Cardiac muscle cell (in vitro differentiated cells and primary cell): ENCODE results near the gene HM13. TPM values are rescaled to one million over a fixed set of nuclear protein-coding genes. Genes with fewer than 3 reads are reported as not detected.
A peak's percentile ranks its signal among the peaks of the same experiment; 100 is the strongest.
"Not testable (repeated sequence)": the region's sequence is repeated elsewhere in the genome, so short reads cannot be mapped to it uniquely, and the experiment has no call there.

ENCODE experiments used
- DNase-seq, 2 donors: peaks; one replicate each; pipeline versions ENCODE4 v3.0.0 to v3.0.0-alpha.2; 2010 to 2017; ENCODE audit warnings: low read depth in 1 of 2, low spot score in 1 of 2
- H3K27ac ChIP-seq: fragments of 200-600 bp; sonication (generic); 2 replicates; pipeline ENCODE4 v1.5.1; 2016
- H3K27me3 ChIP-seq: fragments of 200-600 bp; sonication (generic); 2 replicates; pipeline ENCODE4 v1.6.0; 2016; ENCODE audit warnings: control low read depth
- H3K36me3 ChIP-seq: fragments of 200-600 bp; sonication (generic); 2 replicates; pipeline ENCODE4 v1.5.1; 2016; ENCODE audit warnings: control low read depth
- H3K4me1 ChIP-seq: fragments of 200-600 bp; sonication (generic); 2 replicates; pipeline ENCODE4 v1.8.1; 2017; ENCODE audit warnings: low read depth, mild to moderate bottlenecking, mixed run types
- H3K4me3 ChIP-seq: fragments of 200-600 bp; sonication (generic); 2 replicates; pipeline ENCODE4 v1.5.1; 2016; ENCODE audit warnings: mild to moderate bottlenecking
- H3K9me3 ChIP-seq: fragments of 200-600 bp; sonication (generic); 2 replicates; pipeline ENCODE4 v1.5.1; 2017; ENCODE audit warnings: low read depth, mild to moderate bottlenecking, control low read depth
- polyA plus RNA-seq: library from polyadenylated mRNA; unstranded; fragments of >200 nt; fragmentation: Nextera tagmentation; extraction: Ambion mirVana; gene quantifications from 2 replicates; pipeline ENCODE4 v1.2.1, GENCODE V29; 2016
- total RNA-seq: library from RNA; depleted of rRNA; stranded (reverse); fragments of >200 nt; gene quantifications from 2 replicates; pipeline ENCODE4 v1.2.3, GENCODE V29; 2016
- TF ChIP-seq, protein P1 (sequence below): IDR thresholded peaks from 2 replicates; pipeline ENCODE4 v1.5.1; 2012; ENCODE audit warnings: low read depth, mild to moderate bottlenecking, low read length

Gene HM13, protein sequence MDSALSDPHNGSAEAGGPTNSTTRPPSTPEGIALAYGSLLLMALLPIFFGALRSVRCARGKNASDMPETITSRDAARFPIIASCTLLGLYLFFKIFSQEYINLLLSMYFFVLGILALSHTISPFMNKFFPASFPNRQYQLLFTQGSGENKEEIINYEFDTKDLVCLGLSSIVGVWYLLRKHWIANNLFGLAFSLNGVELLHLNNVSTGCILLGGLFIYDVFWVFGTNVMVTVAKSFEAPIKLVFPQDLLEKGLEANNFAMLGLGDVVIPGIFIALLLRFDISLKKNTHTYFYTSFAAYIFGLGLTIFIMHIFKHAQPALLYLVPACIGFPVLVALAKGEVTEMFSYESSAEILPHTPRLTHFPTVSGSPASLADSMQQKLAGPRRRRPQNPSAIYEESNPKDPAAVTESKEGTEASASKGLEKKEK
- total RNA-seq (49.8 and 62.6 TPM in 2 replicates), polyA plus RNA-seq (125 and 170 TPM in 2 replicates)

DNA sequence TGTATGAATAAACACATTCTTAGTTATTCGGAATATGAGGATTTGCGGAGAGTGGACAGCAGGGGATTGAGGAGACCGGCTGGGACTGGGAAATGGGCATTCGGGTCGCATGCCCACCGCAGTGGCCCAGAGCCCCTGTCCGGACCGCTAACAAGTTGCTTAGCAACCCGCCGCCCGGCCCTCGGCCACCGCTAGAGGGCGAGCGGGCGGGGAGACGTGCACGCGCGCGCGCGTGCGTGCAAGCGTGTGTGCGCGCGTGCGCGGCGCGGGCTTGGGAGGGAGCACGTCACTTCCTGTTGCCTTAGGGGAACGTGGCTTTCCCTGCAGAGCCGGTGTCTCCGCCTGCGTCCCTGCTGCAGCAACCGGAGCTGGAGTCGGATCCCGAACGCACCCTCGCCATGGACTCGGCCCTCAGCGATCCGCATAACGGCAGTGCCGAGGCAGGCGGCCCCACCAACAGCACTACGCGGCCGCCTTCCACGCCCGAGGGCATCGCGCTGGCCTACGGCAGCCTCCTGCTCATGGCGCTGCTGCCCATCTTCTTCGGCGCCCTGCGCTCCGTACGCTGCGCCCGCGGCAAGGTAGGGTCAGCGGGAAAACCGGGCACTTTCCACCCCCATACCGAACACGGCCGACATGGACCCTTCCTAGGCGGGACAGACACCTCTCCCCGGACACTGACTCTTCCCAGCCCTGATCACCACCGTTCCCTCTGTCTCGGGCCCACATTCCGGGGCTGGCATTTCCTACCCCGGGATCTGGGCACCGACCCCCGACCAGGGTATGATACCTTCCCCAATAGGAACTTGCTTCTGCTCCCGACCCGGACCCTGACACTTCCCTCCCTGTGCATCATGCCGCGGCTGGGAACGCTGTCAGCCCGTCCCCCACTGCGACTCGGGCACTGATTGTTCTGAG lies at the start of gene HM13:
Gene HM13 (plus strand): TSS at position 289 of the 918 bp plus-strand sequence. CDS start 110 bp downstream, at position 399.
- H3K4me3 ChIP-seq = peak within 1 kb of the TSS; percentile 78
- TF ChIP-seq, protein P1, sequence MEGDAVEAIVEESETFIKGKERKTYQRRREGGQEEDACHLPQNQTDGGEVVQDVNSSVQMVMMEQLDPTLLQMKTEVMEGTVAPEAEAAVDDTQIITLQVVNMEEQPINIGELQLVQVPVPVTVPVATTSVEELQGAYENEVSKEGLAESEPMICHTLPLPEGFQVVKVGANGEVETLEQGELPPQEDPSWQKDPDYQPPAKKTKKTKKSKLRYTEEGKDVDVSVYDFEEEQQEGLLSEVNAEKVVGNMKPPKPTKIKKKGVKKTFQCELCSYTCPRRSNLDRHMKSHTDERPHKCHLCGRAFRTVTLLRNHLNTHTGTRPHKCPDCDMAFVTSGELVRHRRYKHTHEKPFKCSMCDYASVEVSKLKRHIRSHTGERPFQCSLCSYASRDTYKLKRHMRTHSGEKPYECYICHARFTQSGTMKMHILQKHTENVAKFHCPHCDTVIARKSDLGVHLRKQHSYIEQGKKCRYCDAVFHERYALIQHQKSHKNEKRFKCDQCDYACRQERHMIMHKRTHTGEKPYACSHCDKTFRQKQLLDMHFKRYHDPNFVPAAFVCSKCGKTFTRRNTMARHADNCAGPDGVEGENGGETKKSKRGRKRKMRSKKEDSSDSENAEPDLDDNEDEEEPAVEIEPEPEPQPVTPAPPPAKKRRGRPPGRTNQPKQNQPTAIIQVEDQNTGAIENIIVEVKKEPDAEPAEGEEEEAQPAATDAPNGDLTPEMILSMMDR = peak; percentile 90
- H3K9me3 ChIP-seq = no peaks in the 10 kb centered on the region
- peaks cover 11% of the 10 kb centered on the region for H3K4me1 ChIP-seq
- no peaks in the 10 kb centered on the region for H3K27me3 ChIP-seq
- peak; percentile 96 to 97 for DNase-seq
- no peaks in the 10 kb centered on the region for H3K36me3 ChIP-seq
- peak within 1 kb of the TSS; percentile 78 for H3K27ac ChIP-seq

DNA sequence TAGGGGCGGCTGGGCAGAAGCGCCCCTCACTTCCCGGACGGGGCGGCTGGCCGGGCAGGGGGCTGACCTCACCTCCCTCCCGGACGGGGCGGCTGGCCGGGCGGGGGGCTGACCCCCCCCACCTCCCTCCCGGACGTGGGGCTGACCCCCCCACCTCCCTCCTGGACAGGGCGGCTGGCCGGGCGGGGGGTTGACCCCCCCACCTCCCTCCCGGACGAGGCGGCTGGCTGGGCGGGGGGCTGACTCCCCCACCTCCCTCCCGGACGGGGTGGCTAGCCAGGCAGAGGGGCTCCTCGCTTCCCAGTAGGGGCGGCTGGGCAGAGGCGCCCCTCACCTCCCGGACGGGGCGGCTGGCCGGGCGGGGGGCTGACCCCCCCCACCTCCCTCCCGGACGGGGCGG lies 43.3 kb upstream of the HM13 start:
- not testable (repeated sequence) for H3K4me3 ChIP-seq, H3K9me3 ChIP-seq, H3K4me1 ChIP-seq, H3K36me3 ChIP-seq, H3K27ac ChIP-seq, DNase-seq, H3K27me3 ChIP-seq

DNA sequence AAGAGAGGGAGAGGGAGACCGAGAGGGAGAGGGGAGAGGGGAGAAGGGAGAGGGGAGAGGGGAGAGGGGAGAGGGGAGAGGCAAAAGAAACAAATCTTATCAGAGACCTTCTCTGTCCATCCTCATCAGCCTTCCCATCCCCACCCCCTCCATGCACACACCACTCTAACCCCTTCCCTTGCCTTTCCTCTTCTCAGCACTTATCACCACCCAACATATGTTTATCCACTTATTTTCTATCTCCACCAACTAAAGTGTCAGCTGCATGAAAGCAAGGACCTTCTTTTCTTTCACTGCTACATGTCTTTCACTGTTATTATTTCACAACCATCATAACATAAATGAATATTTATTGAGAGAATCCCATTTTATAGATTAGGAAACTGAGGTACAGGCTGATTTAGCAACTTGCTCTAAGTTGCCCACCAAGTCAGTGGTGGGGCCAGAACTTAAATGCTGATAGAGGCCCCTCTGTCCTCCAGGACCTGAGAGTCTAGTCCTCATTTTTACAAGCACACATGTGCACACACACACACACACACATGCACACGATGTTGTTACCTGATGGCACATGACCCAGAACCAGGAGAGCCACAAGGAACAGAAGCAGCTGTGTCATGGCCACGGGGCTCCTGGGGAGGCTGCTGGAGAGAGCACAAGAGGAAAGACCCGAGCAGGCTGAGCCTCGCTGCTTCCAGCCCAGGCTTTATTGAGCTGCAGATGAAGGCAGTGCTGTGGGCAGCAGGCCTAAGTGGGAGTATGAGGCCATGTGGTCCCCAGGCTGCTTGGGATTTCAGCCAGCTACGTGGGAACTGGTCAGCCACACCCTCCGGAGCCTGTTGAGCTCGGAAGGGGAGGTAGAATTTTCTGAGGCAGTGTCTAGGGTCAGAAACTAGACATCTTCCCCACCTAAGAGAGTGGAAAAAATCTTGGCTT lies 41.6 kb upstream of the HM13 start:
- TF ChIP-seq, protein P1 = no peak
- Histone ChIP-seq H3K4me1 (no peaks in the 10 kb centered on the region), H3K9me3 (no peaks in the 10 kb centered on the region)

DNA sequence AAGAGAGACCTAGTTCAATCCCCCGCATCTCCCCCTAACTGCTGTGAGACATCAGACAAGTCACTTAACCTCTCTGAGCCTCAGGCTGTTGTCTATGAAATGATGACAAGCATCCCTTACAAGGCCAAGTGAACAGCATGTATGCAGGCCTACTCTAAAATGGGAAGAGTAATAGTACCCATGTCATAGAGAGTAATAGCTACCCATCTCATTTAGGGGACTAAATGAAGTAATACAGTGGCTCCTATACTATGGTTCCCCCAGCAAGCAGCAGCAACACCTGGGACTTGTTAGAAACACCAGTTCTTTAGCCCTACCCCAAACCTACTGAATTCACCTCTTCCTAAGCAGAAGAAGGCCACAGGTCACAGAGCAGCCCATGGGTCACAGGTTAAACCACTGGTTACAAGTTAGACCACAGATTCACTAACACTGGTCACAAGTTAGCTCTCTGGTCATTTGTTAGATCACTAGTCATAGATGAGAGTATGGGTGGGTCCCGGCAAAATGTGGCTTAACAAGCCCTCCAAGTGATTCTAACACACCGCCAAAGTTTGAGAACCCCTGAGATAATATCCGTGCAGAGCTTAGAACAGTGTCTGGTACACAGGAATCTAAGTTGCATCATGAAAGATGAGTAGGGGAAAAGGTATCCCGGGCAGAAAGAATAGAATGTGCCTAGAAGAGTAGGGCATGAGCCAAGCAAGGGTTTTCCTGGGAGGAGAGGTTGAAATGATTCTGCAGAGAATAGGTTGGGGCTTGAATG lies 40.7 kb upstream of the HM13 start:
- TF ChIP-seq, protein P1 = no peak
- Histone ChIP-seq H3K4me1 (no peaks in the 10 kb centered on the region), H3K36me3 (no peaks in the 10 kb centered on the region), H3K27me3 (no peaks in the 10 kb centered on the region), H3K4me3 (no peak overlapping the region), H3K9me3 (no peaks in the 10 kb centered on the region), H3K27ac (no peak overlapping the region)
- peak in 1 of 2 donors; percentile 46 for DNase-seq

More for the DNA sequence above, 41.6 kb upstream of the HM13 start:
- peak in 1 of 2 donors; percentile 70 for DNase-seq
- Histone ChIP-seq H3K27me3 (no peaks in the 10 kb centered on the region), H3K27ac (no peak overlapping the region), H3K4me3 (no peak overlapping the region), H3K36me3 (no peaks in the 10 kb centered on the region)

DNA sequence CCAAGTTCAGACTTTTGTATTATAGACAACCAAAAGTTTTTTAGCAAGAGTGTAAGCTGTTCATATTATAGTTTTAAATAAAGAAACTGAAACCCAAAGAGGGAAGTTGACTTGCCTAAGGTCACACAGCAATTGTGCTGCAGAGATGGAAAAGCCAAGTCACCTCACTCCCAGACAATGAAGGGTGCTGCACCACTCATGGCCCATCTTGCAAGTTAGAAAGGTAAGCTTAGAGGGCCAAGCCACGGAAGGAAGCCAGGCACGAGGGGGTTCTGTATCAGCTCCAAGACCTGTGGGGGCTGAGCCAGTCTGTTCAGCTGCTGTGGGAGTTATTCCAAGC lies 40.2 kb upstream of the HM13 start:
- Histone ChIP-seq H3K9me3 (no peaks in the 10 kb centered on the region), H3K36me3 (no peaks in the 10 kb centered on the region), H3K27me3 (no peaks in the 10 kb centered on the region), H3K4me3 (no peak overlapping the region), H3K27ac (no peak overlapping the region), H3K4me1 (no peaks in the 10 kb centered on the region)
- TF ChIP-seq, protein P1 = no peak
- no peak for DNase-seq
